ENCODE data around the gene RXRB. TPM values are rescaled to one million over a fixed set of nuclear protein-coding genes. Genes with fewer than 3 reads are reported as not detected.

Gene RXRB
- total and polyA plus RNA-seq, 2 of the 8 experiments (the other 6 are each of a cell fraction or from before 2014, with no cell fraction given), result 13.0 to 18.1 TPM

- TF ChIP-seq ATF3 (IDR thresholded peaks at IDR 0.05; ENCODE audit: insufficient read depth, low read depth, low read length) (no peak), POLR2A (IDR thresholded peaks at IDR 0.05; ENCODE audit: control extremely low read depth in 1 of 2, low read depth in 2 of 2, low read length in 2 of 2) (no peak), MAFK (IDR thresholded peaks at IDR 0.05; ENCODE audit: low read depth, low read length) (no peak), EGR1 (IDR thresholded peaks at IDR 0.05; ENCODE audit: borderline replicate concordance, low read depth, low read length) (0 out of 2 replicates have a peak, but pooled peaks have one; percentile 16), CTCF (IDR thresholded peaks at IDR 0.05; ENCODE audit: control extremely low read depth in 1 of 3, insufficient read depth in 1 of 3, low read depth in 1 of 3, low read length in 3 of 3) (peak in 2 of 3 experiments; percentile 82 to 88; a peak in 3 of 4 replicates), ATF2 (IDR thresholded peaks at IDR 0.05; ENCODE audit: low read length) (no peak), ZNF274 (IDR thresholded peaks at IDR 0.05; ENCODE audit: borderline replicate concordance, extremely low read depth, low read length) (no peak), TAF7 (optimal IDR thresholded peaks at IDR 0.05; ENCODE audit: borderline replicate concordance, low read depth, low read length) (peak; percentile 19), MAX (IDR thresholded peaks at IDR 0.05) (0 out of 2 replicates have a peak, but pooled peaks have one; percentile 35), CTBP2 (IDR thresholded peaks at IDR 0.05; ENCODE audit: borderline replicate concordance, insufficient read depth, insufficient read length, low read length) (no peak), KDM4A (IDR thresholded peaks at IDR 0.05; ENCODE audit: low read depth, low read length, severe bottlenecking) (peak; percentile 98), EZH2 (IDR thresholded peaks at IDR 0.05; ENCODE audit: low read depth, low read length, severe bottlenecking) (peak; percentile 39), RBBP5 (IDR thresholded peaks at IDR 0.05; ENCODE audit: borderline replicate concordance, low read depth, low read length) (no peak), SP2 (IDR thresholded peaks at IDR 0.05; ENCODE audit: low read length) (no peak), RNF2 (IDR thresholded peaks at IDR 0.05; ENCODE audit: borderline replicate concordance, low read depth, low read length, missing control alignments, poor library complexity, severe bottlenecking) (no peak), BCL11A (IDR thresholded peaks at IDR 0.05; ENCODE audit: low read depth in 2 of 2, low read length in 2 of 2) (no peak)
Measured at GRCh38 chr6:33161354-33162331, 38.8 kb downstream of the RXRB start (continued).

Measured in H1 (cell line).